HepG2 (cell line): Measurements from ENCODE around the gene TWIST2. TPM values are rescaled to one million over a fixed set of nuclear protein-coding genes. Genes with fewer than 3 reads are reported as not detected.

Source experiments
- ATAC-seq: fragments of 200-7000 bp; cut with Tn5 transposase; 3 replicates; pipeline ENCODE4 v1.9.1; 2020; ENCODE audit warnings: mild to moderate bottlenecking, moderate library complexity
- Bru-seq: library from RNA; stranded (reverse); fragments of 400-500 nt; gene quantifications from one replicate; lab custom pipeline; 2021; lab: Mats Ljungman, UMichigan
- BruChase-seq, 2 experiments: library from RNA; stranded (reverse); fragments of 400-500 nt; gene quantifications; one replicate each; lab custom pipeline; 2021; lab: Mats Ljungman, UMichigan
- BruUV-seq: library from RNA; stranded (reverse); fragments of 400-500 nt; replicated peaks from 2 replicates; lab custom pipeline; 2021; lab: Mats Ljungman, UMichigan
- CTCF ChIA-PET: fragments of 300-600 bp; formaldehyde crosslinking; extraction: SDS; loops from one replicate; lab custom pipeline; 2021; ENCODE audit warnings: low total read pairs, inconsistent platforms, low intra/inter-chr PET ratio; lab: Yijun Ruan, JAX
- POLR2A ChIA-PET: fragments of 350-600 bp; sonication (Branson Sonifier 250); formaldehyde crosslinking; loops from one replicate; lab custom pipeline; 2020; ENCODE audit warnings: antibody characterized with exemption, inconsistent platforms; lab: Yijun Ruan, JAX
- DNase-seq: peaks from one replicate; pipeline ENCODE4 v3.0.0-alpha.2; 2015; ENCODE audit warnings: low spot score
- FAIRE-seq: peaks from 3 replicates; lab custom pipeline; 2011; peaks lifted over from hg19 to GRCh38; lab: Jason Lieb, UNC
- H2AFZ ChIP-seq: one replicate; pipeline ENCODE4 v1.6.1; 2011; ENCODE audit warnings: low read length, inconsistent platforms
- H3K27ac ChIP-seq: fragments of 300-600 bp; 3 replicates; pipeline ENCODE4 v1.8.0; 2011; ENCODE audit warnings: mixed run types, mild to moderate bottlenecking, mixed read lengths, low read length, inconsistent platforms; ENCODE audit not compliant: insufficient read depth; ENCODE audit errors: extremely low read length
- H3K27me3 ChIP-seq, 2 experiments: fragments of 200-600 bp in 1 of 2; 2 replicates in 1 of 2; 3 replicates in 1 of 2; pipeline versions ENCODE4 v1.6.0 to v1.8.0; 2011; ENCODE audit warnings: low read length in 2 of 2, mild to moderate bottlenecking in 2 of 2, moderate library complexity in 2 of 2, inconsistent platforms in 1 of 2; ENCODE audit not compliant: insufficient read depth in 2 of 2, control insufficient read depth in 1 of 2
- H3K36me3 ChIP-seq, 2 experiments: fragments of 200-600 bp in 1 of 2; replicated peaks in 1 of 2; 2 replicates in 1 of 2; 3 replicates in 1 of 2; pipeline versions ENCODE4 v1.5.1 to v1.8.0; 2011; ENCODE audit warnings: low read length in 2 of 2, inconsistent platforms in 1 of 2; ENCODE audit not compliant: insufficient read depth in 2 of 2, control insufficient read depth in 1 of 2
- H3K4me1 ChIP-seq: 2 replicates; pipeline ENCODE4 v1.5.1; 2012; ENCODE audit warnings: low read length, inconsistent platforms; ENCODE audit not compliant: insufficient read depth
- H3K4me2 ChIP-seq: 2 replicates; pipeline ENCODE4 v1.6.0; 2011; ENCODE audit warnings: low read depth, low read length, inconsistent platforms
- H3K4me3 ChIP-seq, 3 experiments: fragments of 200-600 bp in 1 of 3; sonication (generic), shearing (Covaris generic) in 1 of 3; replicated peaks in 1 of 3; 2 replicates each; pipeline ENCODE4 v1.5.1; 2011 to 2016; ENCODE audit warnings: low read length in 3 of 3, inconsistent platforms in 2 of 3, low read depth in 2 of 3, mild to moderate bottlenecking in 2 of 3, control low read depth in 1 of 3, mixed read lengths in 1 of 3; ENCODE audit not compliant: insufficient read depth in 1 of 3
- H3K79me2 ChIP-seq: one replicate; pipeline ENCODE4 v1.6.1; 2011; ENCODE audit warnings: low read length, inconsistent platforms; ENCODE audit not compliant: insufficient read depth
- H3K9ac ChIP-seq: 2 replicates; pipeline ENCODE4 v1.6.0; 2011; ENCODE audit warnings: mild to moderate bottlenecking, low read depth, low read length, inconsistent platforms; ENCODE audit not compliant: insufficient read depth
- H3K9me3 ChIP-seq: 2 replicates; pipeline ENCODE4 v1.5.1; 2012; ENCODE audit warnings: mild to moderate bottlenecking, low read length
- H4K20me1 ChIP-seq: 2 replicates; pipeline ENCODE4 v1.6.0; 2011; ENCODE audit warnings: inconsistent platforms, mild to moderate bottlenecking, low read length, moderate library complexity; ENCODE audit not compliant: insufficient read depth
- EZH2 ChIP-seq: conservative IDR thresholded peaks from 2 replicates; pipeline ENCODE4 v1.6.1; 2012; ENCODE audit warnings: mild to moderate bottlenecking, low read depth, low read length, moderate library complexity
- GABPB1 ChIP-seq: IDR thresholded peaks from 2 replicates; pipeline ENCODE4 v1.6.1; 2016; ENCODE audit warnings: mild to moderate bottlenecking, missing genetic modification reagents, moderate library complexity, missing compliant biosample characterization
- JUN ChIP-seq: sonication (generic); formaldehyde crosslinking; IDR thresholded peaks from 2 replicates; pipeline ENCODE4 v1.4.0; 2020; ENCODE audit warnings: mild to moderate bottlenecking, missing genetic modification reagents
- ZBTB33 ChIP-seq: sonication (generic); formaldehyde crosslinking; IDR thresholded peaks from 2 replicates; pipeline ENCODE4 v1.4.0; 2020; ENCODE audit warnings: missing genetic modification reagents
- ZC3H4 ChIP-seq: sonication (generic); formaldehyde crosslinking; IDR thresholded peaks from 2 replicates; pipeline ENCODE4 v1.4.0; 2020; ENCODE audit warnings: missing genetic modification reagents, borderline replicate concordance
- ZFY ChIP-seq: sonication (generic); formaldehyde crosslinking; IDR thresholded peaks from 2 replicates; pipeline ENCODE4 v1.4.0; 2020; ENCODE audit warnings: missing genetic modification reagents
- ZNF687 ChIP-seq: sonication (generic); formaldehyde crosslinking; IDR thresholded peaks from 2 replicates; pipeline ENCODE4 v1.5.1; 2020; ENCODE audit warnings: mild to moderate bottlenecking, missing genetic modification reagents, moderate library complexity
- WGBS: methylation state at CpG from one replicate; pipeline ENCODE4 v1.1.6; 2017; ENCODE audit warnings: low lambda C conversion rate; 5-methylcytosine and 5-hydroxymethylcytosine counted together
- in situ Hi-C: cut with HindIII; loops from 2 replicates; pipeline ENCODE4 v1.10.0; 2017; ENCODE audit warnings: low pct_unique_long_range_greater_than_20kb; ENCODE audit not compliant: extremely low pct_ligation_motif_present
- intact Hi-C: fragments of 100-400 bp; cut with micrococcal nuclease; formaldehyde crosslinking; loops from one replicate; pipeline ENCODE4 v1.10.0; 2022; ENCODE audit not compliant: unreplicated experiment
- long read RNA-seq, 2 experiments: library from RNA in 1 of 2; library from polyadenylated mRNA in 1 of 2; stranded (forward) in 1 of 2; unstranded in 1 of 2; transcript quantifications; one replicate each; pipeline ENCODE4 v2.0.0, GENCODE V29; 2019 to 2022
- polyA minus RNA-seq, 3 experiments: library from RNA; depleted of rRNA, polyadenylated mRNA; stranded (reverse); fragments of >200 nt; gene quantifications; 2 replicates each; pipeline ENCODE4 v1.2.3, GENCODE V29; 2011; ENCODE audit warnings: low replicate concordance in 1 of 3
- polyA plus RNA-seq, 8 experiments: library from polyadenylated mRNA; depleted of rRNA in 3 of 8; stranded (reverse) in 7 of 8; unstranded in 1 of 8; fragments of >200 nt; fragmentation: Illumina TruSeq in 4 of 8; extraction: Trizol in 4 of 8; gene quantifications; 2 replicates each; pipeline versions ENCODE4 v1.2.1 to v1.2.3, GENCODE V29; 2011 to 2016; ENCODE audit warnings: low read depth in 4 of 8, missing spikeins in 1 of 8, mixed read lengths in 1 of 8; ENCODE audit not compliant: insufficient read depth in 1 of 8
- total RNA-seq, 5 experiments: library from RNA; depleted of rRNA; stranded (reverse); fragments of >200 nt; fragmentation: Illumina TruSeq; extraction: Trizol; gene quantifications; 2 replicates each; pipeline ENCODE4 v1.2.3, GENCODE V29; 2016; ENCODE audit warnings: low read depth in 1 of 5

TWIST2 gene
- total RNA-seq (2016; rRNA removed; fragmentation: Illumina TruSeq; extraction: Trizol), result 0.11 TPM in 1 of 2 replicates, not detected in the other
- total RNA-seq (2016; cell fraction: cytosol; rRNA removed; fragmentation: Illumina TruSeq; extraction: Trizol; ENCODE audit: low read depth), result 0.18 and 0.20 TPM in 2 replicates
- not detected in 2 replicates for total RNA-seq (2016; cell fraction: insoluble cytoplasmic fraction; rRNA removed; fragmentation: Illumina TruSeq; extraction: Trizol)
- total RNA-seq (2016; cell fraction: membrane; rRNA removed; fragmentation: Illumina TruSeq; extraction: Trizol), result 0.21 and 0.25 TPM in 2 replicates
- total RNA-seq (2016; cell fraction: nucleus; rRNA removed; fragmentation: Illumina TruSeq; extraction: Trizol), result not detected in 2 replicates
- polyA plus RNA-seq (2011; rRNA removed), result 0.08 and 0.09 TPM in 2 replicates
- 0.10 and 0.34 TPM in 2 replicates for polyA plus RNA-seq (2011; cell fraction: cytosol; rRNA removed)
- polyA plus RNA-seq (2011; cell fraction: nucleus; rRNA removed), result 0.21 TPM in 1 of 2 replicates, not detected in the other
- 0.09 TPM in 1 of 2 replicates, not detected in the other for polyA plus RNA-seq (2012)
- polyA plus RNA-seq (2016; cell fraction: cytosol; fragmentation: Illumina TruSeq; extraction: Trizol; ENCODE audit: low read depth), result 0.21 and 0.36 TPM in 2 replicates
- not detected in 2 replicates for polyA plus RNA-seq (2016; cell fraction: insoluble cytoplasmic fraction; fragmentation: Illumina TruSeq; extraction: Trizol; ENCODE audit: low read depth)
- polyA plus RNA-seq (2016; cell fraction: membrane; fragmentation: Illumina TruSeq; extraction: Trizol; ENCODE audit: low read depth), result 0.12 TPM in 1 of 2 replicates, not detected in the other
- polyA plus RNA-seq (2016; cell fraction: nucleus; fragmentation: Illumina TruSeq; extraction: Trizol; ENCODE audit: insufficient read depth, low read depth), result not detected in 2 replicates
- polyA minus RNA-seq (2011; rRNA and poly(A)+ RNA removed; ENCODE audit: low replicate concordance), result 0.32 and 4.4 TPM in 2 replicates
- not detected in 2 replicates for polyA minus RNA-seq (2011; cell fraction: cytosol; rRNA and poly(A)+ RNA removed)
- polyA minus RNA-seq (2011; cell fraction: nucleus; rRNA and poly(A)+ RNA removed), result 0.37 and 0.39 TPM in 2 replicates
- Bru-seq, nascent RNA, result percentile 22 among the genes with signal in this experiment
- percentile 7 among the genes with signal in this experiment for BruChase-seq, experiment 1, labeled RNA remaining after a 6-hour chase
- percentile 11 among the genes with signal in this experiment for BruChase-seq, experiment 2, labeled RNA remaining after a 2-hour chase
- long read RNA-seq, experiment 1, result 0 reads
- long read RNA-seq, experiment 2, result 0 reads

GRCh38 chr2:238847841-238848690 is at the start of gene TWIST2:
Gene TWIST2 (plus strand): TSS chr2:238848085. CDS start chr2:238848216, 131 bp downstream.
- Histone ChIP-seq H3K79me2 (no peaks in the 10 kb centered on the region), H3K4me1 (no peaks in the 10 kb centered on the region; the same call in 1 of the 2 replicates), H3K9ac (no peak within 1 kb of the TSS), H3K4me3 (peak within 1 kb of the TSS; percentile 35 to 56 (median 44); a peak in 4 of 6 replicates), H3K9me3 (no peaks in the 10 kb centered on the region), H3K36me3 (no peaks in the 10 kb centered on the region), H3K27ac (no peak within 1 kb of the TSS), H2AFZ (no peak within 1 kb of the TSS), H3K4me2 (peak within 1 kb of the TSS; percentile 49), H4K20me1 (no peaks in the 10 kb centered on the region), H3K27me3 (peaks cover 11 to 76% of the 10 kb centered on the region in 2 experiments; a peak in 4 of 5 replicates)
- ATAC-seq (peak; percentile 31), DNase-seq (no peak), FAIRE-seq (no peak)
- ChIA-PET CTCF (no interaction called here), POLR2A (interaction anchor here (1.4 kb wide), 1 partner anchor 17 kb away, joined by 3 read pairs; no protein-coding TSS in a partner anchor)
- BruUV-seq, result no TSS peak
- 38% methylated on average over 26 of the region's 90 CpGs for WGBS
- in situ Hi-C loops (no loop called here), intact Hi-C loops (no loop called here)
- TF ChIP-seq JUN (CRISPR knock-in tag), result no peak
- no peak for TF ChIP-seq ZC3H4
- peak; percentile 23; the same call in 1 of the 2 replicates for TF ChIP-seq GABPB1
- TF ChIP-seq ZFY, result no peak
- 0 out of 2 replicates have a peak, but pooled peaks have one; percentile 12 for TF ChIP-seq ZBTB33 (CRISPR knock-in tag)
- 0 out of 2 replicates have a peak, but pooled peaks have one; percentile 17 for TF ChIP-seq ZNF687
- TF ChIP-seq EZH2, result peak; percentile 85; the same call in 1 of the 2 replicates
